Mesendoderm (in vitro differentiated cells): ENCODE data around the gene EPN2.
"Not testable (repeated sequence)": the region's sequence is repeated elsewhere in the genome, so short reads cannot be mapped to it uniquely, and the experiment has no call there.

Experiments used
- DNase-seq: peaks from one replicate; pipeline ENCODE4 v3.0.0; 2013
- H2AK5ac ChIP-seq: 2 replicates; pipeline ENCODE4 v1.6.1; 2013; ENCODE audit warnings: low read length, inconsistent platforms
- H2BK120ac ChIP-seq: 2 replicates; pipeline ENCODE4 v1.6.1; 2013; ENCODE audit warnings: low read depth, mild to moderate bottlenecking, low read length, moderate library complexity, mixed read lengths
- H2BK15ac ChIP-seq: replicated peaks from 2 replicates; pipeline ENCODE4 v1.6.1; 2013; ENCODE audit warnings: low read depth, mild to moderate bottlenecking, moderate library complexity
- H2BK5ac ChIP-seq: 2 replicates; pipeline ENCODE4 v1.6.1; 2013; ENCODE audit warnings: low read length, inconsistent platforms
- H3K18ac ChIP-seq: 2 replicates; pipeline ENCODE4 v1.6.1; 2013; ENCODE audit warnings: mild to moderate bottlenecking, low read length, mixed read lengths
- H3K23ac ChIP-seq: one replicate; pipeline ENCODE4 v1.6.1; 2013; ENCODE audit warnings: low read length
- H3K27ac ChIP-seq: 2 replicates; pipeline ENCODE4 v1.5.1; 2013; ENCODE audit warnings: low read depth, mild to moderate bottlenecking, inconsistent platforms, low read length, moderate library complexity
- H3K27me3 ChIP-seq: 2 replicates; pipeline ENCODE4 v1.6.1; 2013; ENCODE audit warnings: low read length, control low read depth, mild to moderate bottlenecking, inconsistent platforms; ENCODE audit not compliant: insufficient read depth, poor library complexity
- H3K36me3 ChIP-seq: 2 replicates; pipeline ENCODE4 v1.6.1; 2013; ENCODE audit warnings: low read length, inconsistent platforms; ENCODE audit not compliant: control insufficient read depth, insufficient read depth
- H3K4ac ChIP-seq: one replicate; pipeline ENCODE4 v1.6.1; 2013; ENCODE audit warnings: low read depth, mild to moderate bottlenecking, low read length, moderate library complexity
- H3K4me1 ChIP-seq: 2 replicates; pipeline ENCODE4 v1.6.1; 2013; ENCODE audit warnings: low read depth, low read length, inconsistent platforms; ENCODE audit not compliant: control insufficient read depth
- H3K4me2 ChIP-seq: 2 replicates; pipeline ENCODE4 v1.6.1; 2013; ENCODE audit warnings: low read length
- H3K4me3 ChIP-seq: 2 replicates; pipeline ENCODE4 v1.5.1; 2013; ENCODE audit warnings: mild to moderate bottlenecking, low read length
- H3K56ac ChIP-seq: one replicate; pipeline ENCODE4 v1.6.1; 2013; ENCODE audit warnings: low read length
- H3K79me1 ChIP-seq: 2 replicates; pipeline ENCODE4 v1.6.1; 2013; ENCODE audit warnings: low read length, inconsistent platforms
- H3K79me2 ChIP-seq: 2 replicates; pipeline ENCODE4 v1.6.1; 2013; ENCODE audit warnings: mild to moderate bottlenecking, low read length; ENCODE audit not compliant: control insufficient read depth, insufficient read depth
- H3K9ac ChIP-seq: 2 replicates; pipeline ENCODE4 v1.6.1; 2013; ENCODE audit warnings: low read length, inconsistent platforms
- H4K5ac ChIP-seq: one replicate; pipeline ENCODE4 v1.6.1; 2013; ENCODE audit warnings: low read length
- H4K8ac ChIP-seq: one replicate; pipeline ENCODE4 v1.6.1; 2013; ENCODE audit warnings: low read depth, mild to moderate bottlenecking, control low read depth, low read length, moderate library complexity
- WGBS: extraction: QIAGEN DNeasy Blood & Tissue Kit; methylation state at CpG from one replicate; pipeline ENCODE4 v1.1.7; 2013; ENCODE audit warnings: low lambda C conversion rate, missing lambda C conversion rate; ENCODE audit not compliant: insufficient coverage; ENCODE audit errors: extremely low coverage; 5-methylcytosine and 5-hydroxymethylcytosine counted together

The EPN2 gene

DNA sequence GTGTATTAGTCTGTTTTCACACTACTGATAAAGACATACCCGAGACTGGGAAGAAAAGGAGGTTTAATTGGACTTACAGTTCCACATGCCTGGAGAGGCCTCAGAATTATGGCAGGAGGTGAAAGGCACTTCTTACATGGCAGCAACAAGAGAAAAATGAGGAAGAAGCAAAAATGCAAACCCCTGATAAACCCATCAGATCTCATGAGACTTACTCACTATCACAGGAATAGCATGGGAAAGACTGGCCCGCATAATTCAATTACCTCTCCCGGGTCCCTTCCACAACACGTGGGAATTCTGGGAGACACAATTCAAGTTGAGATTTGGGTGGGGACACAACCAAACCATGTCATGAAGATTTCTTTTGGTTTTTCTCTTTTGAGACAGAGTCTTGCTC is 41.1 kb downstream of the EPN2 start:
- H3K4me2 ChIP-seq, H3K36me3 ChIP-seq, H3K4me1 ChIP-seq, H2BK120ac ChIP-seq, H3K27me3 ChIP-seq, H2AK5ac ChIP-seq, H3K79me2 ChIP-seq, H3K4ac ChIP-seq, H3K23ac ChIP-seq, H2BK5ac ChIP-seq, H4K8ac ChIP-seq, H3K27ac ChIP-seq, H3K4me3 ChIP-seq, H2BK15ac ChIP-seq, H4K5ac ChIP-seq, H3K56ac ChIP-seq, H3K18ac ChIP-seq, H3K9ac ChIP-seq, DNase-seq: not testable (repeated sequence)
- no CpG with 5 or more reads among the region's 4 CpGs for WGBS
- peaks cover 27% of the 10 kb centered on the region for H3K79me1 ChIP-seq

DNA sequence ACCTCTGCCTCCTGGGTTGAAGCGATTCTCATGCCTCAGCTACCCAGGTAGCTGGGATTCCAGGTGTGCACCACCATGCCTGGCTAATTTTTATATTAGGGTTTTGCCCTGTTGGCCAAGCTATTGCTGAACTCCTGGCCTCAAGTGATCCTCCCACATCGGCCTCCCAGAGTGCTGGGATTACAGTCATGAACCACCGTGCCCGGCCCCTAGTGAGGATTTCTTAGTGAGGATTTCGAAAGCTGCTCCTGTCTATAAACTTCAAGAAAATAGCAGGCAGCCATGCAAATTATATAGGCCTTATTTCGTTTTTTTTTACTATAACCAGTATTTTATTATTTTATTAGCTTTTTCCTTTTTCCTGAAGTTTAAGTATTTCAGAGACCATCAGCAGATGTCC is 41.6 kb downstream of the EPN2 start:
- Histone ChIP-seq H3K56ac (no peak overlapping the region), H3K18ac (no peak overlapping the region)

DNA sequence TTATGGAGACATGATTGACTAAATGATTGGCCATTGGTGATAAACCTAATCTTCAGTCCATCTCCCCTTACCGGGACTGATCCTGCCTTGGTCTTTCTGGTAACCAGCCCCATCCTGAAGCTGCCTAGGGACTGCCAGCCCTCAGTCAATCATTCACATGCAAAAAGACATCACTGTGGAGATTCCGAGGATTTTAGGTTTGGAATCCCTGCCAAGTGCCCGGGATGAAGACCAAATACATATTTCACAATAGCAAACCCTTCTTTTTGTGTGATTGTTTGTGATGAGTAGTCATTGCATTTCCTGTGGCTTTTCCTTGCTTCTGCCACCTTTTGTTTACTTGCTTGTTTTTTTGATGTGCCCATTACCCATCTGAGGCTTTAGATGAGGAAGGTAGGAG is 44.0 kb downstream of the EPN2 start:
- H2BK5ac ChIP-seq: no peak overlapping the region
- H3K23ac ChIP-seq: no peak overlapping the region
- peaks cover 4% of the 10 kb centered on the region for H3K36me3 ChIP-seq
- H3K27me3 ChIP-seq: no peaks in the 10 kb centered on the region
- H2BK120ac ChIP-seq: no peak overlapping the region
- H3K79me2 ChIP-seq: peaks cover 5% of the 10 kb centered on the region
- H4K5ac ChIP-seq: no peak overlapping the region
- no peaks in the 10 kb centered on the region for H3K4me1 ChIP-seq
- H3K27ac ChIP-seq: no peak overlapping the region
- no peak overlapping the region for H3K56ac ChIP-seq
- no peak overlapping the region for H3K4me2 ChIP-seq
- H3K4me3 ChIP-seq: no peak overlapping the region
- peaks cover 22% of the 10 kb centered on the region for H3K79me1 ChIP-seq
- DNase-seq: no peak
- no peak overlapping the region for H3K4ac ChIP-seq
- H2BK15ac ChIP-seq: no peak overlapping the region
- no peak overlapping the region for H3K9ac ChIP-seq
- no CpG with 5 or more reads among the region's 3 CpGs for WGBS
- no peak overlapping the region for H2AK5ac ChIP-seq
- H4K8ac ChIP-seq: no peak overlapping the region
- no peak overlapping the region for H3K18ac ChIP-seq

More for the DNA sequence above, 41.6 kb downstream of the EPN2 start:
- Histone ChIP-seq H3K23ac (no peak overlapping the region), H3K9ac (no peak overlapping the region), H3K4ac (no peak overlapping the region), H2BK5ac (no peak overlapping the region), H3K79me1 (peaks cover 27% of the 10 kb centered on the region), H2BK120ac (no peak overlapping the region), H3K4me2 (no peak overlapping the region), H3K27me3 (no peaks in the 10 kb centered on the region), H3K36me3 (peaks cover 4% of the 10 kb centered on the region), H4K8ac (no peak overlapping the region), H3K4me1 (no peaks in the 10 kb centered on the region), H4K5ac (no peak overlapping the region), H2BK15ac (no peak overlapping the region), H3K27ac (no peak overlapping the region), H3K79me2 (peaks cover 5% of the 10 kb centered on the region), H3K4me3 (no peak overlapping the region), H2AK5ac (no peak overlapping the region)
- no peak for DNase-seq
- WGBS: no CpG with 5 or more reads among the region's 6 CpGs

DNA sequence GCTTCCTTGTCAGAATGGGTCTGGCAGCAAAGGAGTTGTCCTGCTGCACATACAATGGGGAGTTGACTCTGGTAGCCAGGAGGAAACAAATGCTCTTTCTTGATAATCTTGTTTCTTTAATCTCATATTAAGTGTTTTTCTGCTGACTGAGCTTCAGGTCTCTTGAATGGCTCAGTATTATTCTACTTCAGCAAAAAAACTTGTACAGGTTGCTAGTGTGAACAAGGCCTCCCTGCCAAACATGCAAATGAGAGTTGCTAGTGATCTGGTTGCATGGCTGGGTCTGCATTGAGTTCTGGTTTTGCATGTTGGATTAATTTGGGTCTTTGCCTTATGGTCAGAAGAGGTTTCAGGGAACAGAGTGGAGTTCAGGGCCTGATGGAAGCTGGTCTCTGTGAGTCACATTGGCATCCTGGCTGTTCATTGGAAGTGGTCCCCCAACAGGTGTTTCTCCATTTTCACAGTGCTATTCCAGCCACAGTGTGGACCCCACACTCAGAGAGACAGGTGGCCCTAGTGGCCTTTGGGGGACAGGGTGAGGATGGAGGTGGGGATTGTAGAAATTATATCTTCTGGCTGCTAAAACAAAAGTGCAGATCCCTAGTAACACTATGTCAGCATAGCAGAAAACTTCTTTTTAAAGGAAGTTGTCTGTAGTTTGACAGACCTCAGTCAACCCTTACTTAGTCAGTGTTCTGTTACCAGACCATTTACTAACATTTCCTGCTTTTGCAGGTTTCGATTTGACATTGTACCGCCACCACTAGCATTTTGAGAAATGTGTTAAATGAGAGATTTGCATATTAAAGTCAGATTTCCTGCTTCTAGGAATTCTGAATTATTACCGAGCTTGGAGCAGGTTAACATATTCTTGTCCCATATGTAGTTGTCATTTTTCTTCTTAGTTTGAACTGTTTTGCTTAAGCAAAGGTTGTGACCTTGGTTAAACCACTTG is 47.1 kb downstream of the EPN2 start:
- peaks cover 8% of the 10 kb centered on the region for H3K79me2 ChIP-seq
- no peak overlapping the region for H4K8ac ChIP-seq
- no peak overlapping the region for H3K9ac ChIP-seq
- H3K79me1 ChIP-seq: peaks cover 25% of the 10 kb centered on the region
- no CpG with 5 or more reads among the region's 3 CpGs for WGBS
- no peak overlapping the region for H3K27ac ChIP-seq
- no peak overlapping the region for H3K56ac ChIP-seq
- no peak overlapping the region for H2BK15ac ChIP-seq
- H3K4me1 ChIP-seq: peaks cover 2% of the 10 kb centered on the region
- no peak overlapping the region for H2BK5ac ChIP-seq
- no peak overlapping the region for H2BK120ac ChIP-seq
- H3K4ac ChIP-seq: no peak overlapping the region
- H2AK5ac ChIP-seq: no peak overlapping the region
- no peak overlapping the region for H3K4me2 ChIP-seq
- DNase-seq: no peak
- H3K36me3 ChIP-seq: peaks cover 4% of the 10 kb centered on the region
- no peak overlapping the region for H3K18ac ChIP-seq
- no peaks in the 10 kb centered on the region for H3K27me3 ChIP-seq
- H3K23ac ChIP-seq: no peak overlapping the region
- no peak overlapping the region for H4K5ac ChIP-seq
- H3K4me3 ChIP-seq: no peak overlapping the region

DNA sequence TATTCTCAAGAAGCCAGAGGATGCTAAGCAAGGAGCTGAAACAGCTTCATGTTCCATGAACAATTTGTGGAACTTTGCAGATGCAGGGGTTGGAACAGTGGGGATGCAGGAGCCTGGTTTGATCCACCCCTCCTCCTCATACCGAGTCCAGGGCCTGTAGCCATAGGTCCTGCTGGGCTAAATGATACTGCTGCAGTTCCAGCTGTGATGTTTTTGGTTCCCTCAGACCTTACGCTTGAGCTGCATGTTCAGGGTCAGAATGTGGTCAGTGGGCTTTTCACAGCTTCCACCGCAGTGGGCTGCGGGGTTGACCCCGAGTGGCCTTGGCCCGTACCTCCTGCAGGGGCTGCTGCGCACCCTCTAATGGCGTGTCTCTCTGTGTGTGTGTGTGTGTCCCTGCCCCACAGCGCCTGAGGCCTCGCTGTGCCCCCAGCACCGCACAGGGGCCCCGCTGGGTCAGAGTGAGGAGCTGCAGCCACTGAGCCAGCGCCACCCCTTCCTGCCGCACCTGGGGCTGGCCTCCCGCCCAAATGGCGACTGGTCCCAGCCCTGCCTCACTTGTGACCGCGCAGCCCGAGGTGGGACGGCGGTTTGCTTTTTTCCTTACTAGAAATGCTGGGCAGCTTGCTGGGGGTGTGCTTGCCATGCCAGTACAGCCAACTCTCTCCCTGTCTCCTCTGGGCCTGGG is 48.2 kb downstream of the EPN2 start:
- no peak overlapping the region for H3K4me2 ChIP-seq

More for the DNA sequence above, 48.2 kb downstream of the EPN2 start:
- Histone ChIP-seq H3K23ac (peak overlapping the region; percentile 15), H3K4me3 (no peak overlapping the region), H4K5ac (no peak overlapping the region), H4K8ac (no peak overlapping the region), H2BK5ac (no peak overlapping the region), H3K79me1 (peaks cover 31% of the 10 kb centered on the region), H3K56ac (no peak overlapping the region), H3K36me3 (peaks cover 4% of the 10 kb centered on the region), H3K27me3 (no peaks in the 10 kb centered on the region), H3K9ac (no peak overlapping the region), H2AK5ac (no peak overlapping the region), H3K18ac (no peak overlapping the region), H3K27ac (no peak overlapping the region), H3K4me1 (peaks cover 5% of the 10 kb centered on the region), H2BK15ac (no peak overlapping the region), H2BK120ac (no peak overlapping the region), H3K79me2 (peaks cover 8% of the 10 kb centered on the region), H3K4ac (no peak overlapping the region)
- WGBS: no CpG with 5 or more reads among the region's 21 CpGs
- DNase-seq: no peak
